DMS153 (cell line): ENCODE data around the gene SNX4.
A peak's percentile ranks its signal among the peaks of the same experiment; 100 is the strongest.
"Not testable (repeated sequence)": the region's sequence is repeated elsewhere in the genome, so short reads cannot be mapped to it uniquely, and the experiment has no call there.

Source experiments
- DNase-seq: peaks from one replicate; lab custom pipeline; 2025; lab: John Stamatoyannopoulos, UW

Gene SNX4

GRCh38 chr3:125519678-125520562, at the start of gene SNX4:
Gene SNX4, minus strand, starts transcription at chr3:125520202. Its CDS starts 30 bp downstream, at chr3:125520172.
- DNase-seq, result peak; percentile 88

- no peak for DNase-seq
Observed at GRCh38 chr3:125556314-125556713, 36.3 kb upstream of the SNX4 start.

- DNase-seq, result no peak
Observed at GRCh38 chr3:125552401-125552800, 32.4 kb upstream of the SNX4 start.

- DNase-seq, result no peak
Observed at GRCh38 chr3:125528920-125529319, 8.9 kb upstream of the SNX4 start.

GRCh38 chr3:125525153-125525552, 5.2 kb upstream of the SNX4 start:
- no peak for DNase-seq

- DNase-seq, result not testable (repeated sequence)
Observed at GRCh38 chr3:125520563-125520919, 539 bp upstream of the SNX4 start.

GRCh38 chr3:125515421-125515820, 4.6 kb downstream of the SNX4 start:
- DNase-seq, result no peak

GRCh38 chr3:125513490-125514115, 6.4 kb downstream of the SNX4 start:
- no peak for DNase-seq

- DNase-seq, result no peak
Observed at GRCh38 chr3:125512135-125512920, 7.7 kb downstream of the SNX4 start.

GRCh38 chr3:125511420-125512118, 8.4 kb downstream of the SNX4 start:
- no peak for DNase-seq

GRCh38 chr3:125507128-125507527, 12.9 kb downstream of the SNX4 start:
- DNase-seq, result no peak

GRCh38 chr3:125498630-125499029, 21.4 kb downstream of the SNX4 start:
- DNase-seq, result no peak

- DNase-seq, result no peak
Observed at GRCh38 chr3:125496701-125497100, 23.3 kb downstream of the SNX4 start.

- DNase-seq, result no peak
Observed at GRCh38 chr3:125482406-125482805, 37.6 kb downstream of the SNX4 start.

GRCh38 chr3:125481786-125482185, 38.2 kb downstream of the SNX4 start:
- no peak for DNase-seq

- not testable (repeated sequence) for DNase-seq
Observed at GRCh38 chr3:125481375-125481759, 38.6 kb downstream of the SNX4 start.

GRCh38 chr3:125480656-125481374, 39.2 kb downstream of the SNX4 start:
- DNase-seq, result no peak

GRCh38 chr3:125479091-125479490, 40.9 kb downstream of the SNX4 start:
- DNase-seq, result no peak

GRCh38 chr3:125478326-125478725, 41.7 kb downstream of the SNX4 start:
- no peak for DNase-seq

GRCh38 chr3:125477701-125478100, 42.3 kb downstream of the SNX4 start:
- DNase-seq, result no peak

- no peak for DNase-seq
Observed at GRCh38 chr3:125470671-125471070, 49.3 kb downstream of the SNX4 start.
